Measurements from ENCODE around the gene SH3RF1.

DNA sequence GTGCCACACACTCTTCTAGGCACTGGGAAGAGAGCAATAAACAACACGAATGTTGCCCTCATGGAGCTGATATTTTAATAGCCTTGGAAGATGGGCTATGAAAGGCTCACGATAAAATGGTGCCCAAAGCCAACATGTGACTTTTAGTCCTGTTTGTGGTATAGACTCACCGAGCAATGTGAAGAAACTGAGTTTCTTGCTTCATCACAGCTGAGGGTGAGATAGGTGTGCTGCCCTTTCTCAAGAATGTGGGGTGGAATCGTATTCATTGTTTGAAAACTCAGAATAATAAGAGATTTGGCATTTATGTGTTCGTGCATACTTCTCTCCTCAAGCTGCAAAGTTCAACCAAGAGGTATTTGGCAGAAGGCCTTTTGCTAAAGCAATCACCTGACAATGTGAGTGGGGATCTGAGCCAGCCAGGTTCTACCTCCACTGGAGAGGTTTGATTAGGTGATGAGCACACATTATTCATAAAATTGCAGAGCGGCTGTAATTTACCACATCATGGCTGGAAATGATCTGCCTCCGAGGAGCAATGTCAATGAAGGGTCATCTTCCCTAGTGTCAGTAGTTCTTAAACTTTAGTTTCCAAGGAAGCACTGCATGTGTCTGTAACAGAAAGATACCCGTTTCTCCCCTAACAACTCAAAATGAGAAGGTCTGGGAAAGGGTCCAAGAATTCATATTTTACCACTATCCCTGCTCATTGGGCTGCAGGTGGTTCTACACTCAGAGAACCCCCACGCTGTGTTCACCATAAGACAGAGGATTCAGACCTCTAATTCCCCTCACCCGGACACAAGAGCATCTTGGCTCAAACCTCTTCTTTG is 218.8 kb downstream of the SH3RF1 start:
- TF ChIP-seq POLR2A (IDR thresholded peaks at IDR 0.05) (no peak), POLR2AphosphoS5 (IDR thresholded peaks at IDR 0.05) (no peak)
- TF ChIP-seq, protein P1, sequence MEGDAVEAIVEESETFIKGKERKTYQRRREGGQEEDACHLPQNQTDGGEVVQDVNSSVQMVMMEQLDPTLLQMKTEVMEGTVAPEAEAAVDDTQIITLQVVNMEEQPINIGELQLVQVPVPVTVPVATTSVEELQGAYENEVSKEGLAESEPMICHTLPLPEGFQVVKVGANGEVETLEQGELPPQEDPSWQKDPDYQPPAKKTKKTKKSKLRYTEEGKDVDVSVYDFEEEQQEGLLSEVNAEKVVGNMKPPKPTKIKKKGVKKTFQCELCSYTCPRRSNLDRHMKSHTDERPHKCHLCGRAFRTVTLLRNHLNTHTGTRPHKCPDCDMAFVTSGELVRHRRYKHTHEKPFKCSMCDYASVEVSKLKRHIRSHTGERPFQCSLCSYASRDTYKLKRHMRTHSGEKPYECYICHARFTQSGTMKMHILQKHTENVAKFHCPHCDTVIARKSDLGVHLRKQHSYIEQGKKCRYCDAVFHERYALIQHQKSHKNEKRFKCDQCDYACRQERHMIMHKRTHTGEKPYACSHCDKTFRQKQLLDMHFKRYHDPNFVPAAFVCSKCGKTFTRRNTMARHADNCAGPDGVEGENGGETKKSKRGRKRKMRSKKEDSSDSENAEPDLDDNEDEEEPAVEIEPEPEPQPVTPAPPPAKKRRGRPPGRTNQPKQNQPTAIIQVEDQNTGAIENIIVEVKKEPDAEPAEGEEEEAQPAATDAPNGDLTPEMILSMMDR (IDR thresholded peaks at IDR 0.05) = no peak

All from prostate gland (tissue), 2 donors.